Duodenal mucosa (tissue), 2 donors: ENCODE results near the gene COL20A1.

ENCODE experiments used
- H3K27ac ChIP-seq: one replicate; pipeline ENCODE4 v1.7.0; 2013; ENCODE audit warnings: low read depth, low read length
- H3K27me3 ChIP-seq, 2 donors: one replicate each; pipeline ENCODE4 v1.7.0; 2013; ENCODE audit warnings: low read length in 2 of 2, control low read depth in 1 of 2; ENCODE audit not compliant: insufficient read depth in 2 of 2, control insufficient read depth in 1 of 2
- H3K36me3 ChIP-seq, 2 donors: one replicate each; pipeline ENCODE4 v1.7.0; 2013; ENCODE audit warnings: low read length in 2 of 2, control low read depth in 1 of 2; ENCODE audit not compliant: insufficient read depth in 2 of 2, control insufficient read depth in 1 of 2
- H3K4me1 ChIP-seq, 2 donors: one replicate each; pipeline ENCODE4 v1.7.0; 2013; ENCODE audit warnings: low read length in 2 of 2, control low read depth in 1 of 2; ENCODE audit not compliant: insufficient read depth in 2 of 2, control insufficient read depth in 1 of 2
- H3K4me3 ChIP-seq, 2 donors: one replicate each; pipeline ENCODE4 v1.7.0; 2013; ENCODE audit warnings: low read length in 2 of 2, low read depth in 1 of 2
- H3K9ac ChIP-seq, 2 donors: one replicate each; pipeline ENCODE4 v1.7.0; 2013; ENCODE audit warnings: low read length in 2 of 2, low read depth in 1 of 2
- H3K9me3 ChIP-seq, 2 donors: one replicate each; pipeline ENCODE4 v1.7.0; 2013; ENCODE audit warnings: low read length in 2 of 2, control low read depth in 1 of 2; ENCODE audit not compliant: control insufficient read depth in 1 of 2

The COL20A1 gene

DNA sequence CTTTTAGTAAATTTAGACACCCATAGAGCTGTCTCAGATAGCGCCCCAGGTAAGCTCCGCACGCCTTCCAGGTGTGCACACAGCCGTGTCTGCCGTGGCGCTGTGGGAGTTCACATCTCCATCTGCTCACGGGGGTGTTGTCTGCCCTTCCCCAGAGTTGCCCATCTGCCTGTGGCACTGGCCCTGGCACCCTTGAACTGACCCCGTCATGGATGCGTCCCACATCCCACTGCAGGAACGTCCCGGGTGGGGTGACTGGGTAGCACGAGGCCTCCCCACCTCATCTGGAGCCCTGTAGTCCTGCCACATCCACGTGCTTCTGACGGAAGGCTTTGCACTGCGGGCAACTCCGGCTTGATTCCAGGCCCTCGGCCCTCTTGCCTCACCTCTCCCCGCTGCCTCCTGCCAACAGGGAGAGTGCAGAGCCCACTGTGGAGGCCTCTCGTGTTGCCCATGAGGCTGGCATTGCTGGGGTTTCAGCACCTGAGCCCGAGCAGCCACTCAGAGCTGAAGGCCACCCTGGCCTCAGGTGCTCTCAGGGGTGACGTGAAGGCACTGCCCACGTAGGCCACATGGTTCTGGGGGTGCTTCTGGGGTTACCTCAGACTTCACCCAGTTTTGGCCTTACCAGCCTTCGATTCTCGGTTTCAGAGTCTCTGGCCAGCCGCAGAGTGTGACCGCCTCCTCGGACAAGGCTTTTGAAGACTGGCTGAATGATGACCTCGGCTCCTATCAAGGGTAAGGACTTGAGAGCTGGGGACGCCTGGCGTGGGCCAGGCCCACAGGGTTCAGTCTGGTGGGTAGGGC, 15.3 kb upstream of the COL20A1 start:
- Histone ChIP-seq H3K27ac (no peak overlapping the region), H3K4me1 (peaks cover 7 to 20% of the 10 kb centered on the region in 2 donors), H3K27me3 (no peaks in the 10 kb centered on the region), H3K36me3 (peaks cover 21 to 64% of the 10 kb centered on the region in 2 donors), H3K9ac (no peak overlapping the region), H3K9me3 (no peaks in the 10 kb centered on the region), H3K4me3 (no peak overlapping the region)

DNA sequence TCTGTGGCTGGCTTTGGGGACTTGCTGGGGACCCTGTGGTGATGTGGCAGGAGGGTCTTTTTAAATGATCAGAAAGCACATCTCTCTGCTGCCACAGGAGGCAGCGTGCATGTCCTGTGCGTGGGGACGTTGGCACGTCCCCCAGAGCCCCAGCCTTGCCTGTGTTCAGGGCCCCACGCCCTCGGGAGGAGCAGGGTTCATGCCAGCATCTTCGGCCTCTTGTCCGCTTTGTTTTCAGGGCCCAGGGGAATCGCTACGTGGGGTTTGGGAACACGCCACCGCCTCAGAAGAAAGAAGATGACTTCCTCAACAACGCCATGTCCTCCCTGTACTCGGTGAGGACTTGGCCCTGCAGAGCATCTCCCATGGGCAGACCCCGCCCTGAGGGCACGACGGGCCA, 14.3 kb upstream of the COL20A1 start:
- Histone ChIP-seq H3K9me3 (no peaks in the 10 kb centered on the region), H3K9ac (no peak overlapping the region), H3K27ac (no peak overlapping the region), H3K36me3 (peaks cover 29 to 74% of the 10 kb centered on the region in 2 donors), H3K27me3 (no peaks in the 10 kb centered on the region), H3K4me3 (no peak overlapping the region), H3K4me1 (peaks cover 4 to 14% of the 10 kb centered on the region in 2 donors)

DNA sequence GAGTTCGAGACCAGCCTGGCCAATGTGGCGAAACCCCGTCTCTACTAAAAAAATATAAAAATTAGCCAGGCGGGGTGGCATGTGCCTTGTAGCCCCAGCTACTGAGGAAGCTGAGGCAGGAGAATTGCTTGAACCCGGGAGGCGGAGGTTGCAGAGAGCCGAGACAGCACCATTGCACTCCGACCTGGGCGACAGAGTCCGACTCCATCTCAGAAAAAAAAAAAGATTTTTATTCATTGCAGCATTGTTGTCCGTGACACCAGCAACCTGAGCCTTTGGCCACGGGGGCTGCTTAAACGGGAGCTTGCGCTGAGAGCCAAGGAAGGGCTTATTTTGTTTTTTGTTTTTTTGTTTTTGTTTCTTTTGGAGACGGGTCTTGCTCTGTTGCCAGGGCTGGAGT, 13.1 kb upstream of the COL20A1 start:
- Histone ChIP-seq H3K4me1 (peaks cover 3% of the 10 kb centered on the region in 2 donors), H3K9me3 (no peaks in the 10 kb centered on the region), H3K9ac (no peak overlapping the region), H3K27ac (no peak overlapping the region), H3K4me3 (no peak overlapping the region), H3K36me3 (peaks cover 29 to 76% of the 10 kb centered on the region in 2 donors), H3K27me3 (no peaks in the 10 kb centered on the region)

DNA sequence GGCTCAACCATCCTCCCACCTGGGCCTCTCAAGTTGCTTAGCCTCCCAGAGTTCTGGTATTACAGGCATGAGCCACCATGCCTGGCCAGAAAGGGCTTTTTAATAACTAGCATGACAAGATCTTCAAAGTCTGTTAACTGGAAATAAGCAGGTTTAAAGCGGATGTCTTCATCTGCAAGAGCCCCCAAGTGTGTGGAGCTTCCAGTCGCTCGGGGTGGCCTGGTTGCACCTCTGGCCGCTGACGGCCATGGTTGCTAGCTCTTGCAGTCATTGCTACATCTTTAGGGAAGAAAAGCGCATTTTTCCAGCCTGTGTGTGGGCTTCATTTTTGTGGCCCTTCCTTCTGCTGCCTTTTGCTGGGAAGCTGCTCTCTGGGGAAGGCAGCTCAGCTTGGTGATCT, 12.6 kb upstream of the COL20A1 start:
- peaks cover 29 to 78% of the 10 kb centered on the region in 2 donors for H3K36me3 ChIP-seq
- no peaks in the 10 kb centered on the region for H3K9me3 ChIP-seq
- peaks cover 0 to 3% of the 10 kb centered on the region in 2 donors for H3K4me1 ChIP-seq
- no peak overlapping the region for H3K27ac ChIP-seq
- no peak overlapping the region for H3K4me3 ChIP-seq
- no peak overlapping the region for H3K9ac ChIP-seq
- no peaks in the 10 kb centered on the region for H3K27me3 ChIP-seq

DNA sequence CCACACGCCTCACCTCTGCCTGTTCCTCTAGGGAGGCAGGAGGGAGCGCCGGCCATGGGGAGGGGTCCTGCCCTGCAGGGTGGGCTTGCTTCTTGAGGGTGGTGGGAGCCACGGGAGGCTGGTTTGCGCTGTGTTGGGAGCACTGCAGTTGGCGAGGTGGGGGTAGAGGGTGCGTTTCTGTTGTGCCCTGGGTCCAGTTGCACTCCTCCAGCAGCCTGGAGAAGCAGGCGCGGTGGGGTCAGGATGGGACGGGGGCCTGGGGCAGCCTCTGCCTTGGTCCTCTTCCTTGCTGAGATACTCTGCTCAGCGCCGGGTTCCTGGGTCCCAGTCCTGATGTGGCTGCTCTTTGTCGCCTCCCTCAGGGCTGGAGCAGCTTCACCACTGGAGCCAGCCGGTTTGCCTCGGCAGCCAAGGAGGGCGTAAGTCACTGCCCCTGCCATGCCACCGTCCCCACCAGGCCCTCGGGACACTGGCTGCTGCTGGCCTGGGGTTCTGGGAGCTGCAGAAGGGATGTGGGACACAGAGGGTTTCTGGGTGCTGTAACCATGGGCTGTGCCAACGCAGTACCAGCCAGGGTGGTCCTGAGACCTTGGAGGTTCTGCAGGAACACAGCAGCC, 11.9 kb upstream of the COL20A1 start:
- Histone ChIP-seq H3K4me3 (no peak overlapping the region), H3K36me3 (peaks cover 29 to 82% of the 10 kb centered on the region in 2 donors), H3K27ac (no peak overlapping the region), H3K4me1 (peaks cover 0 to 3% of the 10 kb centered on the region in 2 donors), H3K27me3 (no peaks in the 10 kb centered on the region), H3K9me3 (no peaks in the 10 kb centered on the region), H3K9ac (no peak overlapping the region)

DNA sequence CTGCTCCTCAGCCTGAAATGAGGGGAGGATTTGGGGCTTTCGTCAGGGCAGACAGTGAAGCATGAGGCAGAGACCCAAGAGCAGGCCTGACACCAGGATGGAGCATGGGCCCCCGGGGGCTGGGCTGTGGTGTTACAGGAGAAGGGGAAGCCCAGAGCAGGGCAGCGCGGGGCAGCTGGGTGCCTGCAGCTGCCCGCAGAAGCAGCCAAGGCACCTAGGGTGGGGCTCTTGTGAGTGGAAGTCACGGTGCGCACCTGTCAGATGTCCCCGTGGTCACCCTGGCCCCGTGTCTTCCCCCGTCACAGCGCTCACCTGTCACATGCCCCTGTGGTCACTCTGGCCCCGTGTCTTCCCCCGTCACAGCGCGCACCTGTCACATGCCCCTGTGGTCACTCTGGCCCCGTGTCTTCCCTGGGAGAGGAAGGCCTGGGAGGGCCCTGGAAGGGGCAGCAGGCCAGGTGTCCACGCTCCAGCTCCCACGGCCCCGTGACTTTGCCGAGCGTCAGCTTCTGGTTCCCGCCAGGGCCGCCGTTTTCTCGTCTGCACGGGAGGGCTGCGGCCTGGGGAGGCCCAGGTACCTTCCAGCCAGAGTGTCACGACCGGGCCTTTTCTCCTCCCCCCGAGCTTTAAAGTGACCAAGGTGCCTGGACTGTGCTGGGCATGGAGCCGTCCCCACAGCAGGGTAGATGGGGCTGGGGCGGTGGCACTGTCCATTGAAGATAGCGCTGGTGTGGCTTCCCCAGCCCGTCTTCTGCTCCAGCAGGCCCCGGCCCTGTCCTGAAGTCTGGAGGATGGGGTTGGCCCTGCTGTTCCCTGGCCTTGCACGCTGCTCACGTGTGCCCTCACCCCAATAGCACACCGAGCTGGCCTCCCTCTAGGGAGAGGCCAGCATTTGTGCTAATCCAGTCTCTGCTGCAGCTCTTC, 11.0 kb upstream of the COL20A1 start:
- H3K27me3 ChIP-seq, result no peaks in the 10 kb centered on the region
- H3K9ac ChIP-seq, result no peak overlapping the region
- H3K4me1 ChIP-seq, result peaks cover 0 to 3% of the 10 kb centered on the region in 2 donors
- peaks cover 29 to 76% of the 10 kb centered on the region in 2 donors for H3K36me3 ChIP-seq
- no peaks in the 10 kb centered on the region for H3K9me3 ChIP-seq
- no peak overlapping the region for H3K27ac ChIP-seq
- H3K4me3 ChIP-seq, result no peak overlapping the region

DNA sequence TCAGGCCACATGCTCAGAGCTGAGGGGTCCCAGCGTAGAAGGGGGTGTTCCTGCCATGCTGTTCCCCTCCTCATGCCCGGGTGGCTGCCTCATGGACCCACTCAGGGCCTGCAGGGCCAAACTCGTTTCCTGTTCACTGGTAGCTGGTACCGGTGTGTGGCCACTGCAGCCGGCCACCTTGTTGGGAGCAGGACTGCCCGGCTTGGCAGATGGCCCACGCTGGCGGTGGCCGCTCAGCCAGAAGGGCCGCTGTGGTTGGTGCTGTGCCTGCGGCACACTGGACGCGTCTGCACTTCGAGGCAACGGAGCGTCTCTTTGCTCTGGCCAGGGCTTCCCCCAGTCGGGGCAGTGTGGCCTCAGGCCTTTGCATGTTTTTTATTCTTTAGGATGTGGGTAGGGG, 10.0 kb upstream of the COL20A1 start:
- no peak overlapping the region for H3K9ac ChIP-seq
- H3K36me3 ChIP-seq, result peaks cover 29 to 73% of the 10 kb centered on the region in 2 donors
- H3K27me3 ChIP-seq, result no peaks in the 10 kb centered on the region
- H3K27ac ChIP-seq, result no peak overlapping the region
- peaks cover 0 to 3% of the 10 kb centered on the region in 2 donors for H3K4me1 ChIP-seq
- no peak overlapping the region for H3K4me3 ChIP-seq
- no peaks in the 10 kb centered on the region for H3K9me3 ChIP-seq

DNA sequence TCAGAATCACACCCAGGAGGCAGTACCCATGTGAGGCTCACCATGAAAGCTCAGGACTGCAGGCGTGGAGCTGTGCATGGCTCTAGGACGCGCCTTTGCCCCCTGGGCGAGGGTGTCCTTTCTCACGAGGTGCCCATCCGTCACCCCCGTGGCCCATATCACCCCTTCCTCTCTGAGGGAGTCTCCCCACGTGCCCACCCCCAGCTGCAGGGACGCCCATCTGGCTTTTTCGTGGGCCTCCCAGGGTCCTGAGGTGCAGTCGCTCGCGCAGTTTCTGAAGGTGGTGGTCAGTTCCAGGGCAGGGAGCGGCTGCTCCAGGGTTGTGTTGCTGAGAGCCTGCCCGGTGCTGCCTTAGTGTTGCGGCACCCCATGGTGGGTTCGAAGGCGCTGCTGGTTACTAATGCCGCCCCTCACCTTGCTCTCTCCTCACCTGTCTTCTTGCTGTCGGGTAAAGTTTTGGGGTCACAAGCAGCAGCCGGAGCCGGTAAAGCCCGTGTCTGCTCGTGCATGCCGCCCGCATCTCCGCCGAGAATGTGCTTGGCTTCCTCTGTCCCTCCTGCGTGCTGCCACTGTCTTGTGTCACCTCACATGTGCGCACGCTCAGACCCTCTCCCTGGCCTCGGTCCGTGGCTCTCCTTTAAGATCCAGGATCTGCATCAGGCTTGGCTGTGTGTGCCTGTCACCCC, 9.4 kb upstream of the COL20A1 start:
- Histone ChIP-seq H3K9me3 (no peaks in the 10 kb centered on the region), H3K27me3 (no peaks in the 10 kb centered on the region), H3K36me3 (peaks cover 30 to 72% of the 10 kb centered on the region in 2 donors), H3K4me3 (peak overlapping the region in 1 of 2 donors; percentile 29), H3K4me1 (peaks cover 0 to 3% of the 10 kb centered on the region in 2 donors), H3K27ac (no peak overlapping the region), H3K9ac (no peak overlapping the region)

DNA sequence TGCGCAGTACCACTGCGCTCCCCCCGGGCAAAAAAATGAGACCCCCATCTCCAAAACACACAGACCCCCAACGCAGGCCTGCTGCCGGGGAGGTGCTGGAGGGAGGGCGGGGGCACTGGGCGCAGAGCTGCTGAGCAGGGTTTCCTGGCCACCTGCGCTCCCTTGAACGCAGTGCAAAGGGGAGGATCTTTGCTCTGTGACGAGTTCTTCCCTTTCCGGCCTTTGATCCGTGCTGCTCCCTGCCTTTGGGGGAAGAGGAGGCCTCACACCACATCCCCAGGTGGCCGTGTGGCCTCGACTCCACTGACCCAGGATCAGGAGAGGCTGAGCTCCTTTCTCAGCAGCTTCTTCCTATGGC, 8.9 kb upstream of the COL20A1 start:
- Histone ChIP-seq H3K9me3 (no peaks in the 10 kb centered on the region), H3K27ac (no peak overlapping the region), H3K4me3 (peak overlapping the region in 1 of 2 donors; percentile 30), H3K4me1 (peaks cover 0 to 3% of the 10 kb centered on the region in 2 donors), H3K36me3 (peaks cover 32 to 72% of the 10 kb centered on the region in 2 donors), H3K9ac (peak overlapping the region in 1 of 2 donors; percentile 25), H3K27me3 (no peaks in the 10 kb centered on the region)
